Measurements from ENCODE around the gene GLS. TPM values are rescaled to one million over a fixed set of nuclear protein-coding genes. Genes with fewer than 3 reads are reported as not detected.

The GLS gene
- total RNA-seq, 2 donors from 2014 or later, result 86.0 to 102 TPM

DNA sequence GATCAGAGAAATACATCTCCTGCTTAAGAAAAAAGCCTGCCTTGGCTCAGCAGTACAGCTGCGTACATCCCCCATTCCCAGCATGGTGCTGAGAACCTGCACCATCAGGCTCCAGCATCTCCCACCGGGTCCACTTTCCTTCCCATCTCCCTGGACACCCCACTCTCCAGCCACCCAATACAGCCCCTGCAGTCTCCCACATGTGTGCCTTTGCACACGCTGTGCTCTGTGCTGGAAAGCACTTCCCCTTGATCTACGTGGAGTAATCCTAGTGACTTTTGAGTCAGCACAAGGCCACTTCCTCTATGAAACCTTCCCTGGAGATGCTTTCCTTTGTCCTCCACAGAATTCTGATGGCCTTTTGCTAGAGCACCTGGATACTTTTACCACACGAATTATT lies 116.3 kb downstream of the GLS start:
- DNase-seq, result peak in 1 of 4 donors; percentile 13
- Histone ChIP-seq H3K27ac (no peak overlapping the region), H3K27me3 (no peaks in the 10 kb centered on the region), H3K4me3 (no peak overlapping the region), H3K4me1 (peaks cover 8% of the 10 kb centered on the region), H3K9me3 (no peaks in the 10 kb centered on the region), H3K36me3 (replicated peaks in 1 of 2; ENCODE audit: insufficient read depth in 1 of 2, low read depth in 2 of 2) (peaks cover 8 to 43% of the 10 kb centered on the region in 2 donors)
- intact Hi-C loops (cut with DNase I), result no loop called here
- no peak for TF ChIP-seq CTCF (IDR thresholded peaks at IDR 0.05)
- no peak for TF ChIP-seq POLR2A (IDR thresholded peaks at IDR 0.05)
- 75 to 90% methylated on average over 5 of the region's 5 CpGs for WGBS, 2 donors
- no peak for ATAC-seq

GRCh38 chr2:190997526-190998113 lies 117.0 kb downstream of the GLS start:
- WGBS, 2 donors, result 86% methylated on average over 8 of the region's 8 CpGs
- TF ChIP-seq POLR2A (IDR thresholded peaks at IDR 0.05), result no peak
- no peak for TF ChIP-seq CTCF (IDR thresholded peaks at IDR 0.05)
- no peaks in the 10 kb centered on the region for H3K9me3 ChIP-seq
- intact Hi-C loops (cut with DNase I), result no loop called here
- peaks cover 8 to 43% of the 10 kb centered on the region in 2 donors for H3K36me3 ChIP-seq (replicated peaks in 1 of 2; ENCODE audit: insufficient read depth in 1 of 2, low read depth in 2 of 2)
- H3K27ac ChIP-seq, result no peak overlapping the region
- H3K4me3 ChIP-seq, result no peak overlapping the region
- DNase-seq (no peak), ATAC-seq (no peak)
- peaks cover 8% of the 10 kb centered on the region for H3K4me1 ChIP-seq
- H3K27me3 ChIP-seq, result no peaks in the 10 kb centered on the region

DNA sequence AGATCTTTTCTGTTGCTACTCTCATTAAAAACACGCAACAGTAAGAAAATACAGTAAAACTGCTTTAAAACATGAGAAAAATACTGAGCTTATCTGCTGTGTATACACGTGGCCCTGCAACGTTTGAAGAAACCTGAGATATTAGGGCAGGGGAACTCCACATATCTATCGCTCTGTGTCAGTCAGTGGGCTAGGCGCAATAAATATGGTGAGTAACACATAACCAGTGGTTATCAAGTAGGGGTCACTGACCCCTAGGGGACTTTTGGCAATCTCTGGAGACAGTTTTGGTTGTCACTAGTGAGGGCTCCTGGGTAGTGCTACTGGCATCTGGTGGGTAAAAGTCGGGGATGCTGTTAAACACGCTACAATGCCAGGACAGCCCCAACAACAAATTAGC lies 118.4 kb downstream of the GLS start:
- no peaks in the 10 kb centered on the region for H3K9me3 ChIP-seq
- H3K27me3 ChIP-seq, result no peaks in the 10 kb centered on the region
- H3K4me1 ChIP-seq, result peaks cover 8% of the 10 kb centered on the region
- H3K27ac ChIP-seq, result no peak overlapping the region
- H3K36me3 ChIP-seq (replicated peaks in 1 of 2; ENCODE audit: insufficient read depth in 1 of 2, low read depth in 2 of 2), result peaks cover 3 to 32% of the 10 kb centered on the region in 2 donors
- no peak overlapping the region for H3K4me3 ChIP-seq
- intact Hi-C loops (cut with DNase I), result no loop called here
- ATAC-seq (no peak), DNase-seq (no peak)
- WGBS, 2 donors, result 79 to 82% methylated on average over 7 of the region's 7 CpGs
- no peak for TF ChIP-seq POLR2A (IDR thresholded peaks at IDR 0.05)
- no peak for TF ChIP-seq CTCF (IDR thresholded peaks at IDR 0.05)

DNA sequence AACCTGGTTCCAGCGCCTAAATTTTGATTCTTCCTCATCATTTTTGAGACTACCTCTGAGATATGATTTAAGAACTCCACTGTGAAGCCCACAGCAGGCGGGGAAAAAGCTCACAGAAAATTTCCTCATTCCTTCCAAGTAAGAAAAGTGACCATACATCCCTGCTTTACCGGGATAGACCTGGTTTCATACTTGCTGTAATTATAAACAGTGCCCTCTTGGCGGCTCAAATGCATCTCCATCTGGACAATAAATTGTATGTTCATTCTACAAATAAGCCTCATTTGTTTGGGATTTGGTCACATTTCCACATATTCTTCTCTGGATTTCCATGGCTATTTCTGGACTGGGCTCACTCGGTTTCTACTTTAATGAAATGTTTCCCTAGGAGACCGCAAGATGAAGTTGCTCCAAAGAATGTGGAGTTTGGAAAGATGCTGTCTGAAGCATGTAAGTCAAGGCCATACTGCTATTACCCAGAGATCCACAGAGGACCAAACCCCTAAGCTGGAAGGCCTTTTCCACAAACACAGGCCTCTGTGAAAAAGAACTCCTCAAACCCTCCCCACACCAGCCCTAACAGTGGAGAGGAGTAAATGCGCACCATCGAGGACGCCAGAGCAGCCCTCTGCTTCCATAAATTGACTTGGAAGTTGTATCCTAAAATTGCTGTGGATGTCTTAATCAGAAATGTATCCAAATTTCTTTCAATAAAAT lies 119.5 kb downstream of the GLS start:
- no peak overlapping the region for H3K4me3 ChIP-seq
- H3K27ac ChIP-seq, result no peak overlapping the region
- peaks cover 3 to 27% of the 10 kb centered on the region in 2 donors for H3K36me3 ChIP-seq (replicated peaks in 1 of 2; ENCODE audit: insufficient read depth in 1 of 2, low read depth in 2 of 2)
- 88 to 94% methylated on average over 9 of the region's 9 CpGs for WGBS, 2 donors
- TF ChIP-seq CTCF (IDR thresholded peaks at IDR 0.05), result no peak
- TF ChIP-seq POLR2A (IDR thresholded peaks at IDR 0.05), result no peak
- intact Hi-C loops (cut with DNase I), result no loop called here
- DNase-seq (no peak), ATAC-seq (no peak)
- peaks cover 8% of the 10 kb centered on the region for H3K4me1 ChIP-seq
- no peaks in the 10 kb centered on the region for H3K27me3 ChIP-seq
- no peaks in the 10 kb centered on the region for H3K9me3 ChIP-seq

- intact Hi-C loops (cut with DNase I), result no loop called here
- H3K27ac ChIP-seq, result no peak overlapping the region
- ATAC-seq, result no peak
- no peak for DNase-seq
- peaks cover 8% of the 10 kb centered on the region for H3K4me1 ChIP-seq
- H3K36me3 ChIP-seq (replicated peaks in 1 of 2; ENCODE audit: insufficient read depth in 1 of 2, low read depth in 2 of 2), result peaks cover 3 to 23% of the 10 kb centered on the region in 2 donors
- H3K27me3 ChIP-seq, result no peaks in the 10 kb centered on the region
- H3K9me3 ChIP-seq, result no peaks in the 10 kb centered on the region
- TF ChIP-seq CTCF (IDR thresholded peaks at IDR 0.05) (no peak), POLR2A (IDR thresholded peaks at IDR 0.05) (no peak)
- 20 to 27% methylated on average over 2 of the region's 2 CpGs for WGBS, 2 donors
- no peak overlapping the region for H3K4me3 ChIP-seq
These were observed 120.4 kb downstream of the GLS start for GRCh38 chr2:191001032-191001431.

Measured in body of pancreas (tissue), 4 donors.